ENCODE data around the gene UGT1A8.

- TF ChIP-seq POLR2A (IDR thresholded peaks at IDR 0.05) = no peak
- no peak for TF ChIP-seq CTCF (IDR thresholded peaks at IDR 0.05)
These were observed 63.1 kb downstream of the UGT1A8 start for GRCh38 chr2:233680361-233681045.

Data from vagina (tissue), 2 donors.